HG03469 (cell line): ENCODE results near the gene WWOX.

Experiments used
- ATAC-seq: cut with Tn5 transposase; IDR thresholded peaks from one replicate; pipeline ENCODE4 v1.9.1; 2021; ENCODE audit warnings: mild to moderate bottlenecking, moderate library complexity, moderate number of reproducible peaks; ENCODE audit not compliant: unreplicated experiment

Gene WWOX

DNA sequence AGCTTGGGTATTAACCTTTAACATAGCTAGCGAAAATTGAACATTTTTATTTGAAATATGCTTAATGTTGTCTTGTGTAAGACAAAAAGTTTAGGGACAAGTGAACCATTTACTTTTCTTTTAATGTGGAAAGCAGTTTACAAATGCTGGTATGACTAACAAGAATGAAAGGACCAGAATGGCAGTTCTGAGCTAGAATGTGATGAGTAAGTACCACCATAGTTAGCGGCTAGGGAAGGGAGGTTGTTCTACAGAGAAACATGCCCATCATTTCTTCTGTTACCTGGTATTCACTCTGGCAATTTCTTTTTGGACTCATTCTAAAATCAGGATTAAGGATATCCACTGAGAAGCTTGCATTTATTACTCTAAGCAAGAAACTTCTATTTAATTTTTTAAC is 121.1 kb downstream of the WWOX start:
- ATAC-seq: no peak

DNA sequence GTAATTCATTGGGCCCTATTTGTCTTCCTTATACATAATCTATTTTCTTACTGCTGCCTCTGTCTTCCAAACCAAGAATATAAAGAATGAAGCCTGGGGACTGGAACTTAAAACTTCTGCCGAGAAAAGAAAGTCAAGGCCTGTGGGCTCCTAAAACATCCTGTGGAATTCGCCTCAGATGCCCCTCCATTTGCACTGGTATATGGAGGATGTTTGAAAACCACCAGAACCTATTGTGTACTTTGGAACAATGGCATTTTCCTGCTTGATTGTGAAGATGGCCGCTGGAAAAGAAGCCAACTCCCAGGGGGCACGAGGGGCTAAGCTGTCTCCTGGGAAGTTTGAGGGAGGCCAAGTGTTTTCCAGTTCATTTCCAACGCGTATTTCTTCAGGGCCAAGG is 122.4 kb downstream of the WWOX start:
- ATAC-seq: no peak

DNA sequence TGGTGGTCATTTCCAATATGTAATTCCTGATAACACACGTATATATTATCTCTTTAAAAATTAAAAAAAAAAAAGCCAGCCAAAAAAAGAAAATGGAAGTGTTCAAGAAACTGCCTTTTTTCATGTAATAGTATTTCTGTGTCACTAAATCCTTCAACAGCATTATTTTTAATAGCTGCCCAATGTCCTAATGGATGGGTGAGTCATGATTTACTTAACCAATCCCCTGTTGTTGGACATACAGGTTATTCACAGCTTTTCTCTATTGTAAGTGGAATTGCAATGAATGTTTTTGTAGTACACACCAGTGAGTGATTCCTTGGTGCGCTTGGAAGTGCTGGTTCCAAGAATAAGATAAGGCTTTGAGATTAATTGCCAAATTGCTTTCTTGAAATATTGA is 124.9 kb downstream of the WWOX start:
- ATAC-seq: no peak

DNA sequence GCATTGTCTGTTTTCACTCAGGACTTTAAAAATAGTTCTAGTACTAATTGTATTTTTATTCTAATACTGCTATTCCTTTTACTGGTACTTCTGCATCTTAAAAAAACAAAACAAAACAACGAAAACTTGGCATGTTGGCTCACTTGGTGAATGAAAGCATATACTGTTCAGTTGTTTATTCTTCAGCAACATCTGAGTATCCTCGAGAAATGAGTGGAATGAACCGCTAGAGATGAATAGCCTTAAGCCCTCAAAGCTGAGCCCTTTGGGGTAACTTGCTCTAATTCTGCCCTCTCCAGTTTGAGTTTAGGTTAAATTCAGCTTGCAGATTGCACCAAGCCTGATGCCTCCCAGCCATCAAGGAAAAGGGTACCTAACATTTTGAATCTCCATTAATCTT is 126.5 kb downstream of the WWOX start:
- no peak for ATAC-seq

DNA sequence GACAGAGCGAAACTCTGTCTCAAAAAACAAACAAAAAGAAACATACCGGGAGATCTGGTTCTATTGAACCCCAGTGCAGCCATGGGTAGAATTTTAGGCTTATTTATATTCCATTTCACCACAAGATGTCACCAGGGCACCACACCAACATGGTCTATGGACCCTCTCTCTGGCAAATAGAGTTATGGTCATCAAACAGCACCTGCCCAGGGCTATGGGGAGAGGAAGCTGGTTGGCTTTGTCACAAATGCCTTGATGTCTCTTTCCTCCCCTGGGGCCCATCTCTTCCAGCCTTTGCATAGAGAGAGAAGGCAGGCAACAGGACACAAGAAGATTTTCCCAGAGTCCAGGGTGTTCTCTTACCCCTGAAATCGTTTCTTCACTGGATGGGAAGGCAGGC is 128.4 kb downstream of the WWOX start:
- no peak for ATAC-seq

DNA sequence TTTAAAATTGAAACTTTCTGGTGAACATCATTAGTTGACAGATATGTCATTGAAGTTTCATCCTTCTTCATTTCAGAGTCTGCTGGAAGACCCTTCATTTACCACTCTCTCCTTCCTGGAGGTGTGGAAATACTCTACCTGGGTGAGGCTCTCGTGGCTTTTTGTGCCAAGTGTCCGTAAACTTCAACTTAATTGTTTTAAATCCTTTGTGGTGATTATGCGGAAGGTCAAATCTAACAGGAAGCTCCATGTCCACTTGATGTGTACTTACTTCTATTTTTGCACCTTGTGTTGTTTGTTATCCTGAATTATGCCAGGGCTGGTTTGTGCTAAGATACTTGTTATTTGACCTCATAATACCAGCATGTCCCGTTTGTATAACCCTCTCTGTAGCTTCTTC is 129.2 kb downstream of the WWOX start:
- ATAC-seq: no peak

DNA sequence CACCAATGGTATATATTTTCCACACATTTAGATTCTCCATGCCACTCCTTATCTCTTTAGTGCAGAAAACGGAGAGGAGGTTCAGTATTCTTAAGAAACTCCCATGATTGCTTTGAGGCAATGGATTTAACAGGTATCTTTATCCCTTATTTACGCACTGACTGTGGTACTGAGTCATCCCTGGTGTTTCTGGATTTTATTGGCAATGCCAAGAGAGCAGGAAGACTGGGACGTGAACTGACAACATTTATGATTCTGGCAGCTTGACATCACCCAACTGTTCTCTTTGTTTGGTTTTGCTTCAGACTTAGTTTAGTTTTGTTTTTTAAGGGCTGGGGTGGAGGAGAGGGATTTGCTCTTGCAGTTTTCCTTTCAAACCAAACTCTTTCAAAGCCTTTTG is 131.4 kb downstream of the WWOX start:
- no peak for ATAC-seq

DNA sequence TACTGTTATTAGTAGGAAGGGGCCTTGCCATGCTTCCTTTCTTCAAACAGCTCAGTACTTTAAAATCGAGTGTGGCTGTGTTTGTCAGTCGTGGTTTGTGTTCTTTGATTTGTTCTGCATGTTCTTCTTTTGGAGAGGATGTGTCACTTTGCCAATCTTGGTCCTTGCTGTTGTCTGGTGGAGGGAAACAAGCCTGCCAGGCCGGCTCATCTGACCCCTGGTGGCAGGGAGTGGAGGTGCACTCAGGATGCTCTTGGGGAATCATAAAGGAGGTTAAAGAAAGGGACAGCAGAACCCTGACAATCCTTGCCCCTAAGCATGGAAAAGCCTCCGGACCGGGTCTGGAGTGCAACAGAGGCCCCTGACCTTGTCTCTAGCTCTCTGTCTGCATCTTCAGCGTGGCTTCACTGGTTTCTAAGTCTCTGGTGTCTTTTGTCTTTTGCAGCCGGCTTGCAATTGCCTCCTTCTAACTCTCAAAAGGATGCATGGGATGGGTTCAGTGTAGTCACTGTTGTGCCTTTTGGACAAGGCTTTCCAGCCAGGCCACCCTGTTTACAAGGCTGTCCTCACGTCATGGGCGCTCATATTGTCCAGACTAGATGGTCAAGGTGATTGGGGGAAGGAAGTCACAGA is 135.8 kb downstream of the WWOX start:
- ATAC-seq: peak; percentile 89

DNA sequence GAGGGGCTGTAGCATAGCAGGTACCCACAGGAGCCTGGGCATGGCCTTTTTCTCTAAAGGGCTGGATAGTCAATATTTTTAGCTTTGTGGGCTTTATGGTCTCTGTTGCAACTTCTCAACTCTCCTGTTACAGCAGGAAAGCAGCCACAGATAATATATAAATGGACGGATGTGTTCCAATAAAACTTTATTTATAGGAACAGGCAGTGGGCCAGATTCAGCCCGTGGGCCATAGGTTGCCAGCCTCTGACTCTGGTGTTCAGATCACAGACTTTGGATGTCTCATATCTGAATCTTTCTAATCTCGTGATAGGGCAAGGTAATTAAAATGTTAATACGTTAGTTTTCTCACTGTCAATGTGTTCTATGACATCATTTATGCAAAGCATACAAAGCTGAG is 136.4 kb downstream of the WWOX start:
- ATAC-seq: no peak

DNA sequence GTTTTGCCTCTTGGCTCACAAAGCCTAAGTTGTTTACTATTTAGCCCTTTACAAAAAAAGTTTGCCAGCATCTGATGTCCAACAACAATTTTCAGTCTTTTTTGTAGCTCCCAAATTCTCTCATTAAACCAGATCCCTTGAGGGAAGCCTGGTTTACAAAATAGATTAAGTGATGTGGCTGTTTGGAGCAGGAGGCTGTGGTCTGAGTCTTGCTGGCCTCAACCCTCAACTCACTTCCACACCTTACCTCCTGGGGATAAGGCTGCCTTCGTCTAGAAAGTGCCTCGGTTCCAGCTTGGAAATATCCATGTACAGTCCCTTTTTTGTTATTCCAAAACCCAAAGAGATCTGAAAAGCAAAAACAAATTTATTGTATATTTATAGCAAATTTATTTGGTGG is 138.4 kb downstream of the WWOX start:
- no peak for ATAC-seq

DNA sequence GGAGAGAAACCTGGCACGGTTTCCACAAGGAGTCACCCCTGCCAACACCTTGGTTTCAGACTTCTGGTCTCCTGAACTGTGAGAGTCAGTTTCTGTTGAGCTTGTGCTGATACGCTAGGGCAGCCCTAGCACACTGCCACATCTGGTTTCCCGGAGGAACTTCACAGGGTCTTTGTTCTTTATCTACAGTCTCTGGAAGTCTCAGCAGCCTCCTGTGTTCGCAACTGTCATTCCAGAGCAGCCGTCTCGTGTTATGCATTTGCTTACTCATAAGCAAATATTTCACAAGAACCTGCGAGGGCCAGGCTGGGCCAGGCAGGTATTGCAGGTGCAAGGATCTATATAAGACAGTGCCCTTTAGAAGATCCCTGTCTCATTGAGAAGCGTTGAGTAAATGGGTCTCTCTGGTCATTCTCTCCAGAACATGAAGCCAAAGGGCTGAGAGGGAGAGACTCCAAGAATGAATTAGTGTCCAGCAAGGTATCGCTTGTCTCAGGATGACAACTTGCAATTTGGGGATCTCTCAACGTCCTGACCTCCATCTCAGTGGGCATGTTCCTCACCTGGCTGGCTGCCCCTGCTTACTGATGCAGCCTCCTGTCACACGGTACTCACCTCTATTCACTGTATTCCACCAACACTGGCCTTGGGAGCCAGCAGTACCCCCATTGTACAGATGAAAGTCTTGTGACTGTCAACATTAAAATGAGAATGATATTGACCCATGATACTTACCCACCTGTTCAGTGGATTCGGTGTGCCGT is 141.2 kb downstream of the WWOX start:
- ATAC-seq: no peak

DNA sequence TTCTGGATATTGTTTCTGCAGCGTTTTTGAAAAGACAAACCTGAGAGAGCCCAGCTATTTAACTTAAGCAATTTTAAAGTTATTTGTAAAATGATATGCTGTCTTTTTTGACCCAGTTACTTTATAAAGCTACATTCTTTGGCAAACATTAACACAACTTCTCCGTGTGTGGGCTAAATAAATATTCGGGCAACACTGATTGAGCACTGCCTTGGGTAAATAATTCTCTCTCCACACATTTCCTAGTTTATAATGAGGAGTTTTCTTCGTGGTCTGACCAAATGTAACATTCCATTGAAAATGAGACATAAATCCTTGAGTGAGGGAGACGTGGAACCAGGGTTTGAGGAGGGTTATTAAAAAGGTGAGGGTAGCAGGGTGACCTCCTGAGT is 142.8 kb downstream of the WWOX start:
- ATAC-seq: no peak

DNA sequence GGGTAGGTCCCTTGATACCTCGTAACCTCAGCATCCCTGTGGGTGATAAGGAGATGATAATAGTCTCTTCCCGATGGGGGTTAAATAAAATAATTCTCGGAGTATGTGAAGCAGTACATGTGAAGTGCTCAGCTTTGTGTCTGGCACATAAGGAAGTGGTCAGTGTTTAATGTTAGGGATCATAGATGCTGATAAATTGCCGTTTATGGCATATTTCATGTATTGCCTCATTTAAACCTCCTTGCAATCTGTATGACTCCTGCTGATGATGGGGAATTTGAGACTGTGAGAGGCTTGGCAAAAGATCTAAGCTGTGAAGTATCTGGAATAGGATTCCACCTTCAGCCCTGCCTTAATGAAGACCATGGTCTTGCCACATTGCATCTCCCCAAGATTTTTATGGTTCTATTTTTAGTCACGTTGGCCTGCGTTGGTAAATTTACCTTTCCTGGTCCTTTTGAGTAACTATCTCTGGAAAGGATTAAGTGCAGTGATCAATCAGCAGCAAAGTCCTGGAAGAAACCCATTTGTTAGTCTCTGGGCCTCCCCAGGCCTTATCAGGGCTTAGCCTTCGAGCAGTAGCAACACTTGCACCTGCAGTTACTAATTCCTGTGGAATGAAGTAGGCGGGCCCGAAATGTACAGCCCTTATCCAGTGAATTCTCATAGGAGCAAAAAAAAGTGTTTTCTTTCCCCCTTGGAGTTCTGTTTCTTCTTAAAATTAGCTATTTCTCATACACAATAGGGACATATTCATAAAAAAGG is 144.9 kb downstream of the WWOX start:
- ATAC-seq: no peak

DNA sequence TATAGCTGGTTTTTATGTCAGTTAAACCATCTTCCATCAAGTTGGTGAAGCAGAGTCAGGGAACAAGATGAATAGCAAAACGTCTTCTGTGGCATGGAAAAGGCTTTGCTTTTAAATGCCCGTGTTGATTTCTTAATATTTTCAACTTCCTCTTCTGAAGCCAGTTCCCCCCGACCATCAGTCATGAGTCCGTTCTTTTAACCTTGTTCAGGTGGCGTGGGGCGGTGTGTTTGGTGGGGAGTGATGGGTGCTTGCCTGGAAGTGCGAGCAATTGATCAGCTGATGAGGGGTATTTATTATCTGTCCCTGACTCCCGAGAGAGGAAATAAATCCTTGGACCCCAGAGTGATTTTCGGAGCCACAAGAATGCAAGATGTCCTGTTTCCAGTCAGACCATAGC is 147.1 kb downstream of the WWOX start:
- ATAC-seq: no peak

DNA sequence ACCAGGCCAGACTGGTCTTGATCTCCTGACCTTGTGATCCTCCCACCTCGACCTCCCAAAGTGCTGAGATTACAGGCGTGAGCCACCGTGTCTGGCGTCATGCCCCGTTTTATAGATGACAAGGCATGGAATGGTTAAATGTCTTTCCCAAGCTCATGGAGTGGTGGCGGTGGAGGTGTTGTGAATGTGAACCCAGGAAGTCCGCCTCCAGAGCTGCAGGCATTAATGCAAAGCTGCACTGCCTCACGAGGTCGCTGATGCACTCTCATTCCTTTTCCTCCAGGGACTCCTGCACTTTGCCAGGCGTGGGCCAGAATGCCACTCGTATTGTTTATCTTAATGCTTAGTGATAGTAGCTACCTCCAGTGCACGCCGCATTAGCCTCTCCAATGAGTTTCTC is 149.6 kb downstream of the WWOX start:
- ATAC-seq: no peak

DNA sequence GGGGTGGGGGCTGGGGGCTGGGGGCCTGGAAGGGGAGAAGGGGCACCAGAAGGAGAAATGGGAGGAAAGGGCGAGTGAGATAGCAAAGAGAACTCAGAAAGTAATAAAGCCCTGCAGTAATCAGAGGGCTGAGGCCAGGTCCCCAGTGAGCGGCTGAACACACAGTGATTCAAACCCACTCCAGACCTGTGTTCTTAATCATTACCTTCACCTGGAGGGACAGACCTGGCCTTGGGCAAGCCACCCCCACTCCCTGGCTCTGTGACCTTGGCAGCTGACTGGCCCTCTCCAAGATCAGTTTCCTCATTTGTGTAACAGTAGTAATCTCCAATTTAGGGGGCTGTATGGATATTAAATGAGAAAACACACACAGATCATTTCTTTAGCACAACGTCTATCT is 150.4 kb downstream of the WWOX start:
- ATAC-seq: no peak

DNA sequence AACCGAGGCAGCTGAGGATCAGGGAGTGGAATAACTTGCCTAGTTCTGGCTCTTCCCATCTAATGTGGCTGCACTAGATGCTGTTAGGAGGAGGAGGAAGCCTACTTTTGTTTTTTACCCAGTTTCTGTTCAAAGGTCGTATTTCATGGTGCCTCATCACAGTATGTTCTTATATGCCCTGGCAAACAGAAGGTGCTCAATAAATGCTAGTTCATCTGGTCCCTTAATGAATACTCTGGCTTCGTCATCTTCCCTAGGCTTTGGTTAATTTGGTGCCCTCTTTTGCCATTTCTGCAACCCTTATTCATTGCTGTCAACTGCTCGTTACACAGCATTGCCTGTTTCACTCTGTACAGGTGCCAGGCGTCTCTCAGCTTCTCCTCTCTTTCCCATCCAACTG is 151.7 kb downstream of the WWOX start:
- no peak for ATAC-seq

DNA sequence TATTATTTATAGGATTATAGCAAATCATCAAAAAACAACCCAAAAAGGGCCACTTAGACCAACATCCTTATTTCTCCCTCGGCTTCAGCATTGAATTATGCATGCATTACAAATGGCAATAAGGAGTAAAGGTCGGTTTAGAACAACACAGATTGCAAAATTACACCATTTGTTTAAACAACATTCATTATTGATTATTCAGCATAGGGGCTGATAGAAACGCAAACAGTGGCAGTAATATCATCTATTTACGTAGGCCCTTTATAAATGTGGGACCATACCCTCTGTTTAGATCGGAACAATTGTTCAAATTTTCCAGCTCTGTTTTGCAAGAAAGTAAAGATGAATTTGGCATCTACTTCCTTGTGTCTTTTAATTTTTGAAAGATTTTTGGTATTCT is 153.3 kb downstream of the WWOX start:
- no peak for ATAC-seq

DNA sequence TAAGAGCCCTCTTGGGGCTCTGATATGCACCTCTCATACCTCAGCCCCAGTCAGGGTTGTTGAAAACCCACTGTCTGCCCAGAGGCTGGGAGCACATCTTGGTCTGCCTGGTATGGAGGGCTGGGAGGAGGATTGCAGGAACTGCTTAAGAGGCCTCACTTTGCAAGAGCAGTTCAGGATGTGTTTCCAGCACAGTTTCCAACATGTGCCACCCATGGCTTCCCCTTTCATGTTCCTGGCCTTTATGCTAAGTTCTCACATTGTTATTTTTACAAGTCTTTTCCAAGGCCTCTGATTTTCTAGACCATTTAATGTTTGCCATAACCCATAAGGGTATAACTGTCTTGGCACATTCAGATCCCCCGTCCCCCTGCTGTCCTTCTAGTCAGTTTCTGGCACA is 155.4 kb downstream of the WWOX start:
- ATAC-seq: no peak

DNA sequence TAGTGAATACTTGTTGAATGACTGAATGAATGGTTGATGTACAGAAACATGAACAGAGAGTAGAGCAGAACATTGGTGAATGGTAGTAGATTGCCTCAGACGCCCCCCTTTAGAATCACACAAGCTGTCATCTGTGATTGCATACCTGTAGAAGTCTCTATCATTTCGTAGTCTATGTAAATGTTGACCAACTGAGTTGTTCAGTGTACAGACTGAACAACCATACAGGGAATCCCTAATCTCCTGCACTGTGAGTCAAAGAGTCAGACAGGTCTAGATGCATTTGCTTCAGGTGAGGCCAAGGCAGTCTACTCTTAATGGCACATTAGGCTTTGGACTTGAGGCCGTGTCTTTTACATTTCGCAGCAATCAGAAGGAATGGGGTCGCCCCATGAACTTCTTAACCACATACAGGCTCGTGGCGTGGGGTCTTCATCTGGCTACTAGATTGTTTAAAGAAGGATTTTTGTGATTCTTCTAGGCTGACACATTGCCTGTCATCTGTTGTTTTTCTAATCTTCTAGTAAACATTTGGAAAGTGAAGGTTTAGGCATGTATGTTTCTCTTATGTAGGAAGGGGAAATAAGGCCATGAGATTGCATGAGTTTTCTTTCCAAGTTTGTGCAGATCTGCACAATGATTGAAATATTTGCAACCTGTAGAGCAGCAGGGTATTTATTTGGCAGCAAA is 157.4 kb downstream of the WWOX start:
- no peak for ATAC-seq

DNA sequence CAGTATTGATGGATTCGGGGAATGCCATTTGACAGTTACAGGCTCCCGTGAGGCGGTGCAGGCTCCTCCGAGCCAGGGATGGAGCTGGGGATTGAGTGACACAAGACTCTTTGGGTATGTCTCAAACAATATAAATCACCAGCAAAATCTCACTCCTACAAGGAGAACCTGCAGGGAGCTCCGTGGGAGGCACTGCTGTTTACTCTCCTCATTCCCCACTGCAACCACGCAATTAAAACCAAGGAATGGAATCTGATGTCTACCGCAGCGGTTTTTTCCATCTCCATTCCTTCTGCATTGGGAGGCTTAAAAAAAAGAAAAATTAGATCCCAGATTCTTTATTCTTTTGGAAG is 157.9 kb downstream of the WWOX start:
- no peak for ATAC-seq
